ENCODE data around the gene PRCC. TPM values are rescaled to one million over a fixed set of nuclear protein-coding genes. Genes with fewer than 3 reads are reported as not detected.
A peak's percentile ranks its signal among the peaks of the same experiment; 100 is the strongest.

The PRCC gene
- total and polyA plus RNA-seq, 2 of the 4 experiments (the other 2 are of a cell fraction) = 10.6 to 59.6 TPM

- Histone ChIP-seq H2BK120ac (ENCODE audit: low read depth, low read length) (peak overlapping the region; percentile 95), H3K27me3 (ENCODE audit: control insufficient read depth, insufficient read depth, low read length) (no peaks in the 10 kb centered on the region), H2BK20ac (ENCODE audit: low read depth, low read length) (peak overlapping the region; percentile 74), H3K18ac (ENCODE audit: low read depth, low read length) (peak overlapping the region; percentile 88), H3K4me1 (ENCODE audit: control insufficient read depth, insufficient read depth, low read length) (peaks cover 31% of the 10 kb centered on the region), H3K36me3 (ENCODE audit: control insufficient read depth, insufficient read depth, low read length) (peaks cover 20% of the 10 kb centered on the region), H3K9ac (ENCODE audit: low read depth, low read length) (peak overlapping the region; percentile 79), H2BK15ac (ENCODE audit: low read depth, low read length) (peak overlapping the region; percentile 97; the same call in 2 of the 3 replicates), H2AFZ (replicated peaks; ENCODE audit: low read length, poor library complexity) (peak overlapping the region; percentile 79), H2BK5ac (ENCODE audit: low read depth, low read length, poor library complexity, severe bottlenecking) (peak overlapping the region; percentile 98), H4K20me1 (ENCODE audit: insufficient read depth, low read length) (0 out of 2 replicates have a peak, but pooled peaks cover 11% of the 10 kb centered on the region), H3K79me1 (ENCODE audit: low read depth in 1 of 2, low read length in 2 of 2) (peaks cover 6 to 62% of the 10 kb centered on the region in 2 experiments; a peak in 3 of 4 replicates), H2AK9ac (replicated peaks; ENCODE audit: low read depth, low read length, poor library complexity) (peak overlapping the region; percentile 100), H2AK5ac (ENCODE audit: low read depth, low read length) (peak overlapping the region; percentile 98), H3K4ac (ENCODE audit: low read depth, low read length) (peak overlapping the region; percentile 98), H4K8ac (ENCODE audit: low read depth in 2 of 2, low read length in 2 of 2) (peak overlapping the region; percentile 96 to 98), H3K23ac (ENCODE audit: low read depth, low read length) (peak overlapping the region; percentile 97), H3K27ac (ENCODE audit: insufficient read depth, low read length) (peak overlapping the region; percentile 95), H3K14ac (replicated peaks; ENCODE audit: low read depth, low read length) (peak overlapping the region; percentile 99), H4K5ac (ENCODE audit: low read depth, low read length) (peak overlapping the region; percentile 97), H3K4me2 (ENCODE audit: low read depth, low read length) (peak overlapping the region; percentile 94), H3K4me3 (ENCODE audit: insufficient read depth, low read depth, low read length) (peak overlapping the region; percentile 47), H3K9me1 (ENCODE audit: insufficient read depth, low read length) (peaks cover 22% of the 10 kb centered on the region; the same call in 1 of the 2 replicates), H4K91ac (ENCODE audit: insufficient read depth, low read depth, low read length) (peak overlapping the region; percentile 99), H3K56ac (ENCODE audit: extremely low read depth, insufficient read depth, low read length) (peak overlapping the region; percentile 95), H3K9me3 (ENCODE audit: control insufficient read depth, insufficient read depth, low read length) (no peaks in the 10 kb centered on the region)
- no peak for TF ChIP-seq RFX5 (IDR thresholded peaks at IDR 0.05; ENCODE audit: low read depth, low read length)
- TF ChIP-seq ELK1 (IDR thresholded peaks at IDR 0.05; ENCODE audit: borderline replicate concordance, low read depth, low read length) = no peak
- peak; percentile 38 for TF ChIP-seq MXI1 (IDR thresholded peaks at IDR 0.05; ENCODE audit: borderline replicate concordance, low read depth, low read length)
- TF ChIP-seq CTCF (conservative IDR thresholded peaks at IDR 0.05; ENCODE audit: low read depth, low read length) = peak; percentile 17; the same call in 1 of the 2 replicates
- peak; percentile 79 for TF ChIP-seq MAZ (IDR thresholded peaks at IDR 0.05; ENCODE audit: borderline replicate concordance, low read depth, low read length)
- TF ChIP-seq FOS (IDR thresholded peaks at IDR 0.05; ENCODE audit: low read depth, low read length) = 0 out of 2 replicates have a peak, but pooled peaks have one; percentile 28
- intact Hi-C loops (cut with micrococcal nuclease) (no loop called here), in situ Hi-C loops (cut with MboI; ENCODE audit: low sequenced_read_pairs) (no loop called here), dilution Hi-C loops (cut with HindIII; ENCODE audit: low sequenced_read_pairs, unreplicated experiment) (no loop called here)
- ChIA-PET POLR2A (ENCODE audit: unreplicated experiment) (no interaction called here), CTCF (interaction anchor here (1.0 to 1.2 kb wide), 3 partner anchors 17 to 57 kb away, joined by 3 to 4 read pairs (median 4); partner anchors contain the start of gene METTL25B)
- DNase-seq (peak; percentile 90), ATAC-seq (ENCODE audit: low read depth) (peak; percentile 52)
- WGBS, 2 experiments (ENCODE audit: extremely low coverage in 2 of 2, insufficient read length in 1 of 2) = 0% methylated on average over 1 of the region's 29 CpGs; no CpG with 5 or more reads in 1 of the 2 experiments
- no TSS peak for BruUV-seq (replicated peaks)
Measured at GRCh38 chr1:156746728-156747631, 20.4 kb upstream of the PRCC start.

Measured in IMR-90 (cell line).